ENCODE measurements around the gene BRWD1.

DNA sequence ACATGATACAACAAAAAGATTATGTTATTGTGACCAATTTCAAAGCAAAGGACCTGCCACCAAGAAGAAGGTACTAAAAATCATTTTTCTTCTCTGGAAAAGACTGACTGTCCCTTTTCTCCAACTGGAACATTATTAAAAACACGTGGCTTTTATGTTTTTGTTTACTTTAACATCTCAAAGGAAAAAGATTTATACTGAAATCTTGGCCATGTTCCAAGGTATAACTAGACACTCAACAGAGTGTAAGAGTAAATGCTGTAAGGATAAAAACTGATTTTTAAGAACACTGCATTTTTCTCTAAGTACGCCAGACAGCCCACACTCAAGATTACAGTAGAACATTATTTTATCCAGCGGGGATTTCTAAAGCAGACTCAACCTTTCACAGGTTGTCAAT, 62.1 kb downstream of the BRWD1 start:
- no peak for TF ChIP-seq CTCF (IDR thresholded peaks at IDR 0.05; ENCODE audit: low read length)
- no peak for TF ChIP-seq EZH2 (IDR thresholded peaks at IDR 0.05; ENCODE audit: borderline replicate concordance, low read length)

Data from OCI-LY1 (cell line).